ENCODE results near the gene MXD4.

Gene MXD4

GRCh38 chr4:2261853-2262144, at the start of gene MXD4:
Gene MXD4 (minus strand): TSS chr4:2262109. CDS start chr4:2261980, 129 bp downstream.
- no peak for DNase-seq

GRCh38 chr4:2306773-2307410, 45.0 kb upstream of the MXD4 start:
- DNase-seq: no peak

- DNase-seq: no peak
Measured at GRCh38 chr4:2305766-2306501, 44.0 kb upstream of the MXD4 start.

GRCh38 chr4:2304877-2305561, 43.1 kb upstream of the MXD4 start:
- DNase-seq: no peak

GRCh38 chr4:2304321-2304876, 42.5 kb upstream of the MXD4 start:
- no peak for DNase-seq

- no peak for DNase-seq
Measured at GRCh38 chr4:2303686-2304320, 41.9 kb upstream of the MXD4 start.

- DNase-seq: no peak
Measured at GRCh38 chr4:2303121-2303685, 41.3 kb upstream of the MXD4 start.

GRCh38 chr4:2302387-2303119, 40.6 kb upstream of the MXD4 start:
- no peak for DNase-seq

- no peak for DNase-seq
Measured at GRCh38 chr4:2301806-2302205, 39.9 kb upstream of the MXD4 start.

- no peak for DNase-seq
Measured at GRCh38 chr4:2301225-2301642, 39.3 kb upstream of the MXD4 start.

GRCh38 chr4:2300431-2301224, 38.7 kb upstream of the MXD4 start:
- no peak for DNase-seq

GRCh38 chr4:2299794-2300193, 37.9 kb upstream of the MXD4 start:
- no peak for DNase-seq

GRCh38 chr4:2298532-2298991, 36.7 kb upstream of the MXD4 start:
- no peak for DNase-seq

GRCh38 chr4:2297606-2298531, 36.0 kb upstream of the MXD4 start:
- no peak for DNase-seq

- no peak for DNase-seq
Measured at GRCh38 chr4:2296631-2297601, 35.0 kb upstream of the MXD4 start.

- DNase-seq: no peak
Measured at GRCh38 chr4:2295900-2296442, 34.1 kb upstream of the MXD4 start.

- DNase-seq: no peak
Measured at GRCh38 chr4:2295500-2295899, 33.6 kb upstream of the MXD4 start.

GRCh38 chr4:2292646-2293108, 30.8 kb upstream of the MXD4 start:
- no peak for DNase-seq
